PC-3 (cell line): ENCODE results near the gene ERV3-1.

Source experiments
- EZH2 ChIP-seq: fragments of 300-600 bp; sonication (generic); IDR thresholded peaks from one replicate; pipeline ENCODE4 v1.6.1; 2017; ENCODE audit warnings: antibody characterized with exemption, mild to moderate bottlenecking, low read length; ENCODE audit not compliant: unreplicated experiment
- TF ChIP-seq, protein P1 (sequence below): fragments of 300-600 bp; sonication (generic); conservative IDR thresholded peaks from 2 replicates; pipeline ENCODE4 v1.5.1; 2017; ENCODE audit warnings: antibody characterized with exemption, low read depth, mild to moderate bottlenecking, low read length

GRCh38 chr7:64947252-64948000 lies 59.1 kb downstream of the ERV3-1 start:
- TF ChIP-seq, protein P1, sequence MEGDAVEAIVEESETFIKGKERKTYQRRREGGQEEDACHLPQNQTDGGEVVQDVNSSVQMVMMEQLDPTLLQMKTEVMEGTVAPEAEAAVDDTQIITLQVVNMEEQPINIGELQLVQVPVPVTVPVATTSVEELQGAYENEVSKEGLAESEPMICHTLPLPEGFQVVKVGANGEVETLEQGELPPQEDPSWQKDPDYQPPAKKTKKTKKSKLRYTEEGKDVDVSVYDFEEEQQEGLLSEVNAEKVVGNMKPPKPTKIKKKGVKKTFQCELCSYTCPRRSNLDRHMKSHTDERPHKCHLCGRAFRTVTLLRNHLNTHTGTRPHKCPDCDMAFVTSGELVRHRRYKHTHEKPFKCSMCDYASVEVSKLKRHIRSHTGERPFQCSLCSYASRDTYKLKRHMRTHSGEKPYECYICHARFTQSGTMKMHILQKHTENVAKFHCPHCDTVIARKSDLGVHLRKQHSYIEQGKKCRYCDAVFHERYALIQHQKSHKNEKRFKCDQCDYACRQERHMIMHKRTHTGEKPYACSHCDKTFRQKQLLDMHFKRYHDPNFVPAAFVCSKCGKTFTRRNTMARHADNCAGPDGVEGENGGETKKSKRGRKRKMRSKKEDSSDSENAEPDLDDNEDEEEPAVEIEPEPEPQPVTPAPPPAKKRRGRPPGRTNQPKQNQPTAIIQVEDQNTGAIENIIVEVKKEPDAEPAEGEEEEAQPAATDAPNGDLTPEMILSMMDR = no peak
- TF ChIP-seq EZH2 = no peak
